Testis (tissue), 2 donors: ENCODE measurements around the gene PTPN12.

Source experiments
- CTCF ChIP-seq, 3 experiments: fragments of 450-650 bp in 2 of 3; fragments of 200-600 bp in 1 of 3; sonication (generic) in 1 of 3; IDR thresholded peaks; one replicate each; pipeline ENCODE4 v1.5.1; 2016 to 2019; ENCODE audit warnings: antibody characterized with exemption in 3 of 3, mild to moderate bottlenecking in 2 of 3, moderate library complexity in 1 of 3
- POLR2A ChIP-seq: fragments of 450-650 bp; IDR thresholded peaks from one replicate; pipeline ENCODE4 v1.6.1; 2017; ENCODE audit warnings: antibody characterized with exemption, mild to moderate bottlenecking, moderate library complexity

GRCh38 chr7:77657427-77658224 is 120.5 kb downstream of the PTPN12 start:
- peak; percentile 23 to 47 (median 41) for TF ChIP-seq CTCF (IDR thresholded peaks at IDR 0.05)
- no peak for TF ChIP-seq POLR2A
